Astrocyte (in vitro differentiated cells and primary cell): Measurements from ENCODE around the gene VPS37C. TPM values are rescaled to one million over a fixed set of nuclear protein-coding genes. Genes with fewer than 3 reads are reported as not detected.

Experiments used
- DNase-seq: peaks from one replicate; pipeline ENCODE4 v3.0.0-alpha.2; 2010; ENCODE audit warnings: low read depth
- FAIRE-seq: peaks from 2 replicates; lab custom pipeline; 2011; peaks lifted over from hg19 to GRCh38; lab: Jason Lieb, UNC
- H2AFZ ChIP-seq: 2 replicates; pipeline ENCODE4 v1.6.0; 2012; ENCODE audit warnings: low read depth, low read length, inconsistent platforms
- H3K27ac ChIP-seq: 2 replicates; pipeline ENCODE4 v1.5.1; 2011; ENCODE audit warnings: low read depth, low read length, inconsistent platforms
- H3K27me3 ChIP-seq: 2 replicates; pipeline ENCODE4 v1.6.0; 2011; ENCODE audit warnings: low read length, inconsistent platforms; ENCODE audit not compliant: insufficient read depth
- H3K36me3 ChIP-seq: 2 replicates; pipeline ENCODE4 v1.5.1; 2011; ENCODE audit warnings: low read length, inconsistent platforms; ENCODE audit not compliant: insufficient read depth
- H3K4me1 ChIP-seq: 2 replicates; pipeline ENCODE4 v1.5.1; 2011; ENCODE audit warnings: low read length, inconsistent platforms; ENCODE audit not compliant: insufficient read depth
- H3K4me2 ChIP-seq: 2 replicates; pipeline ENCODE4 v1.6.0; 2012; ENCODE audit warnings: low read length, inconsistent platforms
- H3K4me3 ChIP-seq: 2 replicates; pipeline ENCODE4 v1.5.1; 2011; ENCODE audit warnings: low read depth, mild to moderate bottlenecking, low read length, inconsistent platforms; ENCODE audit not compliant: insufficient read depth
- H3K79me2 ChIP-seq: 2 replicates; pipeline ENCODE4 v1.6.0; 2012; ENCODE audit warnings: mild to moderate bottlenecking, low read length, inconsistent platforms; ENCODE audit not compliant: insufficient read depth
- H3K9ac ChIP-seq: 2 replicates; pipeline ENCODE4 v1.6.0; 2012; ENCODE audit warnings: mild to moderate bottlenecking, low read length, inconsistent platforms
- H3K9me3 ChIP-seq: 2 replicates; pipeline ENCODE4 v1.5.1; 2012; ENCODE audit warnings: low read depth, mild to moderate bottlenecking, low read length, inconsistent platforms; ENCODE audit not compliant: insufficient read depth
- H4K20me1 ChIP-seq: 2 replicates; pipeline ENCODE4 v1.6.0; 2012; ENCODE audit warnings: low read length, inconsistent platforms; ENCODE audit not compliant: insufficient read depth
- H3K27ac Mint-ChIP-seq: one replicate; pipeline ENCODE4 v1.8.0; 2021; ENCODE audit warnings: mild to moderate bottlenecking, mixed read lengths; ENCODE audit not compliant: unreplicated experiment
- H3K27me3 Mint-ChIP-seq: one replicate; pipeline ENCODE4 v1.8.0; 2021; ENCODE audit warnings: low read depth, mixed read lengths; ENCODE audit not compliant: unreplicated experiment
- H3K36me3 Mint-ChIP-seq: one replicate; pipeline ENCODE4 v1.8.0; 2021; ENCODE audit warnings: low read depth, mixed read lengths; ENCODE audit not compliant: unreplicated experiment
- H3K4me1 Mint-ChIP-seq: one replicate; pipeline ENCODE4 v1.8.0; 2021; ENCODE audit warnings: low read depth, mixed read lengths; ENCODE audit not compliant: unreplicated experiment
- H3K4me3 Mint-ChIP-seq: one replicate; pipeline ENCODE4 v1.8.0; 2021; ENCODE audit warnings: mild to moderate bottlenecking, moderate library complexity, mixed read lengths; ENCODE audit not compliant: unreplicated experiment
- H3K9me3 Mint-ChIP-seq: one replicate; pipeline ENCODE4 v1.8.0; 2021; ENCODE audit warnings: mild to moderate bottlenecking, mixed read lengths; ENCODE audit not compliant: unreplicated experiment
- CTCF ChIP-seq: IDR thresholded peaks from 2 replicates; pipeline ENCODE4 v1.5.1; 2011; ENCODE audit warnings: low read depth, mild to moderate bottlenecking, inconsistent platforms, low read length, moderate library complexity; ENCODE audit not compliant: insufficient read depth
- EZH2 ChIP-seq: IDR thresholded peaks from 2 replicates; pipeline ENCODE4 v1.6.1; 2012; ENCODE audit warnings: mild to moderate bottlenecking, low read length, inconsistent platforms; ENCODE audit not compliant: insufficient read depth
- total RNA-seq: library from RNA; stranded (reverse); gene quantifications from 2 replicates; pipeline ENCODE4 v1.2.1, GENCODE V29; 2021

VPS37C gene
- total RNA-seq, 1 donor from 2014 or later, result 18.1 TPM

GRCh38 chr11:61116426-61117167 is 44.6 kb downstream of the VPS37C start:
- Histone ChIP-seq H3K9me3 (no peaks in the 10 kb centered on the region), H3K4me2 (no peak overlapping the region), H3K9ac (no peak overlapping the region), H3K4me3 (no peak overlapping the region), H3K79me2 (no peaks in the 10 kb centered on the region), H3K27ac (no peak overlapping the region), H3K4me1 (no peaks in the 10 kb centered on the region), H3K36me3 (no peaks in the 10 kb centered on the region), H4K20me1 (no peaks in the 10 kb centered on the region), H3K27me3 (peaks cover 4% of the 10 kb centered on the region), H2AFZ (no peak overlapping the region)
- Mint-ChIP-seq H3K4me3 (no peak overlapping the region), H3K27me3 (peaks cover 25% of the 10 kb centered on the region), H3K9me3 (no peaks in the 10 kb centered on the region), H3K27ac (no peak overlapping the region), H3K4me1 (no peaks in the 10 kb centered on the region), H3K36me3 (peaks cover 3% of the 10 kb centered on the region)
- TF ChIP-seq EZH2 (no peak), CTCF (no peak)
- DNase-seq, result no peak
- FAIRE-seq, result no peak

- H3K4me1 ChIP-seq, result no peaks in the 10 kb centered on the region
- H3K27ac Mint-ChIP-seq, result no peak overlapping the region
- no peaks in the 10 kb centered on the region for H3K9me3 Mint-ChIP-seq
- peaks cover 3% of the 10 kb centered on the region for H3K36me3 Mint-ChIP-seq
- no peaks in the 10 kb centered on the region for H3K4me1 Mint-ChIP-seq
- H2AFZ ChIP-seq, result no peak overlapping the region
- FAIRE-seq (no peak), DNase-seq (no peak)
- H3K27me3 ChIP-seq, result peaks cover 4% of the 10 kb centered on the region
- no peaks in the 10 kb centered on the region for H3K9me3 ChIP-seq
- no peaks in the 10 kb centered on the region for H4K20me1 ChIP-seq
- no peaks in the 10 kb centered on the region for H3K79me2 ChIP-seq
- H3K4me2 ChIP-seq, result no peak overlapping the region
- no peak overlapping the region for H3K4me3 Mint-ChIP-seq
- TF ChIP-seq CTCF, result no peak
- no peak for TF ChIP-seq EZH2
- H3K9ac ChIP-seq, result no peak overlapping the region
- peaks cover 26% of the 10 kb centered on the region for H3K27me3 Mint-ChIP-seq
- no peaks in the 10 kb centered on the region for H3K36me3 ChIP-seq
- no peak overlapping the region for H3K27ac ChIP-seq
- H3K4me3 ChIP-seq, result no peak overlapping the region
Observed at GRCh38 chr11:61115498-61116224, 45.6 kb downstream of the VPS37C start.
